Epidermal melanocyte (primary cell): ENCODE measurements around the gene BCL11B.

ENCODE experiments used
- DNase-seq: peaks from one replicate; pipeline ENCODE4 v3.0.0; 2011; ENCODE audit warnings: low spot score; ENCODE audit not compliant: insufficient read length

The BCL11B gene

DNA sequence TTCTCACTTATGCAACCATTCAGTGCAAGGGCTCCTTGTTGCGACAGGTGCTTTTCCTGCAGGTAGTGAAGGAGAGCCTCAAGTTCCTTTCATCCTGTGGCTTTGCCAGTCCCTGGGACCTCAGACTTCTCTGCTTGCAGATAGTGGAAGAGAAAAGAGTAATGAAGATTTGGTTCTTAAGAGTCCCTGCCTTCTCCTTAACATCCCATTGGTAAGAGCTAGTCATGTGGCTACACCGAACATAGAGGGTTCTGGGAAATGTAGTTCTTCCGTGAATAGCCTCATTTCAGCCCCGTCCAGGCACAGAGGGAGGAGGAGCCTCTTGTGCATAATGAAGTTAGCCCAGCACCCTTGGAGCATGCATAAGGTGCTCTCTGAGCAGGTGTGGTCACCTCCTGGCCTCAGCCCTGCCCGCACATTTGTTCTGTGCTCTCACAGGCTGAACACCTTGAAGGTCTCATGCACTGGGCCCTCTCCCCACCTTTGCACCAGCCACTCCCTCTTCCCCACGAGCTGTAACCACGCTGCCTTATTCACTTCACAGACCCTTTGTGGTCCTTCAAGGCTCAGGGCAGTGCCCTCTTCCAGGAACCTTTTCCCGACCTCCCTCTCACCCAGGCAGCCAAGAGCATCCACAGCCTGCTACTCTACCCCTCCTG, 134.0 kb downstream of the BCL11B start:
- DNase-seq, result no peak

DNA sequence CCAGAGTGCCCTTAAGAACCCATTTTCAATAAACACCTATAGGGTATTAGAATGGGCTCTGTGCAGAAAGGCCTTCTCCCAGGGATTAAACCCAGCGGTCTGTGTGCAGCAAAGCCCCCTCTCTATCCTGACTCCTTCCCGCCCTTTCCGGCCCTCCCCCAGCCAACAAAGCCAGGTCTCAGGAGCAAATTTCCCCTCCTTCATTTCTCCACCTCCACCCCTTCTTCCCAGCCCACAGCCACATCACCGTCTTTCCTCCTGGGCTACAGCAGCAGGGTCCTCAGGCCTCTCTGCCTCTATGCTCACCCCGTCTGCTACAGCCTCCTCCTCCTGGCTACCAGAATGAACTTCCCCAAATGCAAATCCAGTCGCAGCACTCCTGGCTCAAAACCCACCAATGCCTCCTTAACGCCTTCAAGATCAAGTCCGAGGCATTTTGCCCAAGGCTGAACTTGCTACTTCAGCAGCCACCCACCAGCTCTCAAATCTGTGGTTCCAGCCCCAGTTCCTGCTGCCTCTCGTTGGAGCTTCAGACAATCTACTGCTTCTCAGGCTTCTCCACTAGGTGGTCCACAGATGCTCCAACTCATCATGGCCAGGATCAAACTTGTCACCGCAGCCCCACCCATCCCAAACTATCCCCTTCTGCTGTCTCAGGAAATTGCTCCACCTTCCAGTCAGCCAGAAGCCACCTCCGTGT, 134.8 kb downstream of the BCL11B start:
- DNase-seq, result no peak

DNA sequence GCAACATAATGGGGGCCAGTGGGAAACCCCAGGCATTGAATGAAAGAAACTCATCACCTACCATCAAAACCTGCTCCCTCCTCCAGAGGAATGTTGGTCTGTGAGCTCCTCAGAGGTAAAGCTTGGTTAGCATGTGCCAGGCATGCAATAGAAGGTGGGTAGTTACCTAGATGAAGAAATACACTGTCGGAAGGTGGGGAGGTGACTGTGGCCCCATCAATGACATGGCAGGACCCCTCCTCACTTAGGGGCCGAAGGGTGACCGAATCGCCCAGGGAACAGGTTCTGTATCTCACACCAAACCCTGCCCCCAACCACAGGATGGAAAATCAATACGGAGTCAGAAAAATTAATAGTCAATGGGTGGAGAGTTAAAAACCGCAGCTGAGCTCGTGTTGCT, 135.6 kb downstream of the BCL11B start:
- no peak for DNase-seq

DNA sequence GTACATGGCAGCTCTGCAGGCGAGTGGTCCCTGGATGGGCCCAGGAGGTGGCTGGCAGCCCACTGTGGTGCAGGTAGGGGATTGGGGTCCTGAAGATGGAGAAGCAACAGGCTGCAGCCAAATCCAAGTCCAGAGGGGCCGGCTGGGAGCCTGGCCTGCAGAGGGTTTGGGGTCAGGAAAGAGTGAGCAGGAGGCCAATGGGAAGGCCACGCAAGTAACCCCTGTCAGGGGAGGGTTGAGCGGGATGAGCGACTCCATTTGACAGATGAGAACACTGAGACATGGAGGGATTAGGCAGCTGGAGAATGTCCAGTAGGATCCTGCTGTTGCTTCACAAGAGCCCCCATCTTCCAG, 136.0 kb downstream of the BCL11B start:
- no peak for DNase-seq

- no peak for DNase-seq
Observed at GRCh38 chr14:99134516-99135046, 137.4 kb downstream of the BCL11B start.

DNA sequence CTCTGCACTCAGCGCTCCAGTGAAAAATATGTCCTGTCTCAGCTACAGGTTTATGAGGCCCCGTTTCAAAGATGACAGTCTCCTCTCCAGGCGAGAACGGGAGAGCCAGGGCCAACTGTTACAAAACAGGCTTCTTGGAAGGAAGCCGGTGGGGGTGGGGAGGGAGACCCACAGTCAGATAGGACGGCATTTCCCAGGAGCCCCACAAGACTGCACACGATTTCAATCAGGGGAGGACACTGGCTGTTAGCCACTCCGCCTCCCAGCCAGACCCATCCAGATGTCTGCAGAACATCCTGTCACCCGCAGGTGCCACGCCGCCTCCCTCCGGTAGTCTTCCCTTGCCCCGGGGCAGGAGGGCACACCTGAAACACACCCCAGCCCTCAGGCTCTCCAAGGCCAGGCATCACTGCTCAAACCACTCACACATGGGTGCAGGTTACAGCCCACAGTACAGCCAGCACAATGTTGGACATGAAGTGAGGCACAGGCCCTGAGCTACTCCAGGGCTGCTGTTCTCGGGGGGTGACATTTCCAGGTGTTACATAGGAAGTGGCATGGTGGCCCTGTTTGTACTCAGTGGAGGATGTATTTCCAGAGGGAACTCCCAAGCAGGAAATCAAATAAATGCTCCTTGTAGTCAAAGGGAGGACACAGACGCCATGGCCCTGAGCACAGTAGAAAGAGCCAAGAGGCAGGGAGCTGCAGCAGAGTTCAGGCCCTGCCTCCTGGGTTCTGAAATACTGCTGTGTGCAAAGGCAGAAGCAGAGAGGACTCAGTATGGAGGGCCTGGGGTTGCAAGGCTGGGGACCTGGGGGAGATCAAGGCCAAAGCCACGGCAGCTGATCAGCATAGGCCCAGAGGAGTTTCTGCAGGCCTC, 138.1 kb downstream of the BCL11B start:
- no peak for DNase-seq

DNA sequence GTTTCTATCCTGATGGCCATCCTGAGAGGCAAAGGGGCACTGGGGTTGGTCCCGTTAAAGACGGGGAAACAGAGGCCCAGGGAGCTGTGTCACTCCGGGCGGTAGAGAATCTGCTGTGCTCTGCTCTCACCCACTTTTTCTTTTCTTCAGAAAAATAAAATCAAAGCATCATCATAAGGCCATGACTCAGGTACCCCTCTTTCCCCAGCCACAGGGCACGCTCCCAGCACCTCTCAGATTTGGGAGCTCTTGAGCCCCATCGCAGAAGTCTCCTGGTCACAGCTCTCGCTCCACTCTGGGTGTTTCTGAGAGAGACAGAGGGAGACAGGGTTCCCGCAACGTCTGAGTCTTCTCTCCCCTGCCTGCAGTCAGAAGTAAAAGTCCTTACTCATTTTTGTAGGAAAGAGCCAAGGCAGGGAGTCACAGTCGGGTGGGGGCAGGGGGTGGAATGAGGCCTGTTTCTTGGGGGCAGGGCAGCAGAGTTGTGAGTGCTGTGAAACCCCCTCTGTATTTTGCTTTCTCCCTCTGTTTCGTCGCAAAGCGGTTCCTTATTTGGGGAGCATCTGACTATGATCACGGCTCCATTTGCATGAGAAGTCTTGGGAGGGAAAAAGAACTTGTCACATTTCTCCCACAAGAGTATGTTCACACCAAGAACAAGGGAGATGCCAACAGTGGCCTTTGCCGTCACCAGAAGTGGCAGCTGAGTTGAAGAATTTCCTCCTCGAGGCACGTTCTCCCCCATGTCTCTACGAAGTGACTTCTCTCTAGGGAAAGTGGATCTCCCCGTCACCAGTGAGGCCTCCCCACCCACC, 139.0 kb downstream of the BCL11B start:
- no peak for DNase-seq

DNA sequence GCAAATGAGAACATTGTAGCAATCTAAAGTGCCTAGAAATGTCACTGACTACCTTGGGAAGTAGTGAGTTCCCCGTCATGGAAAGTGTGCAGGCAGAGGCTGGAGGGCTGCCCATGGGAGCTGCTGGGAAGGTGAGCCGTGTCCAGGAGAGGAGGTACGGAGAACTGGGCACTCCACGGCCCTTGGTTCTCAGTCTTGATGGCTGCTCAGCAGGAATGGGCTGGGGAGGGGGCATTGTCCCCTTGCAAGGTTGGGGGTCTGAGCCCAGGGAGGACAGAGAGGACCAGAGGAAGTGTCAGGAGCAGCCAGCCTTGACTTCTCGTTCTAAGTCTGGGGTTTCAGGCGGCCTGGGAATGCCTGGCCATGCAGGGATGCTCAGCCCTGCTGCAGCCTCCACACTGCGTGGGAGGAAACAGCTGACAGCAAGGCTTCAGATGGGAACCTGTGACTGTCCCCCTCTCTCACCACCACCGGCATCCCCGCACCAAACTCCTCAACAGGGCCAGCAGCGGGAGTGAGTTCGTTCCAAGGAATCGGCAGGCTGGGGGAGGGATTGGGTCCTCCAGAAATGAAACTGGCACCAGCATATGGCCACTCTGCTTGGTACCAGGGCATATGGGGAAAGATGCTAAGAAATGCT, 140.2 kb downstream of the BCL11B start:
- no peak for DNase-seq

DNA sequence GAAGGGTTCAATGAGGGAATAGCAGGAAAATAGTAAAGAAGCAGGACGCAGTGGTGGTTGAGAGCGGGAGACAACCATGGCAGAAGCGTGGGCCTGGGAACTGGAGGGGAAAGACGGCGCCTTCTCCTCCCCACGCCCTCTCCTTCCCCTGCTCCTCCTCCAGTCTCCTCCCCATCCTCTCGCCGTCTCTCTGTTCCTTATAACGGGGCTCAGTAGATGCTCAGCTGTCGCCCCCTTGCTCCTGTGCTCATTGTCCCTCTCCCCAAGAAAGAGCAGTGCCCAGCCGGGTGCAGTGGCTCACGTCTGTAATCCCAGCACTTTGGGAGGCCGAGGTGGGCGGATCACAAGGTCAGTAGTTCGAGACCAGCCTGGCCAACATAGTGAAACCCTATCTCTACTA, 142.0 kb downstream of the BCL11B start:
- no peak for DNase-seq

GRCh38 chr14:99129211-99129696, 142.7 kb downstream of the BCL11B start:
- no peak for DNase-seq

GRCh38 chr14:99128185-99128584, 143.8 kb downstream of the BCL11B start:
- no peak for DNase-seq

GRCh38 chr14:99127651-99128167, 144.3 kb downstream of the BCL11B start:
- DNase-seq, result no peak

- DNase-seq, result no peak
Observed at GRCh38 chr14:99125616-99126431, 146.2 kb downstream of the BCL11B start.

- no peak for DNase-seq
Observed at GRCh38 chr14:99125113-99125512, 146.9 kb downstream of the BCL11B start.

DNA sequence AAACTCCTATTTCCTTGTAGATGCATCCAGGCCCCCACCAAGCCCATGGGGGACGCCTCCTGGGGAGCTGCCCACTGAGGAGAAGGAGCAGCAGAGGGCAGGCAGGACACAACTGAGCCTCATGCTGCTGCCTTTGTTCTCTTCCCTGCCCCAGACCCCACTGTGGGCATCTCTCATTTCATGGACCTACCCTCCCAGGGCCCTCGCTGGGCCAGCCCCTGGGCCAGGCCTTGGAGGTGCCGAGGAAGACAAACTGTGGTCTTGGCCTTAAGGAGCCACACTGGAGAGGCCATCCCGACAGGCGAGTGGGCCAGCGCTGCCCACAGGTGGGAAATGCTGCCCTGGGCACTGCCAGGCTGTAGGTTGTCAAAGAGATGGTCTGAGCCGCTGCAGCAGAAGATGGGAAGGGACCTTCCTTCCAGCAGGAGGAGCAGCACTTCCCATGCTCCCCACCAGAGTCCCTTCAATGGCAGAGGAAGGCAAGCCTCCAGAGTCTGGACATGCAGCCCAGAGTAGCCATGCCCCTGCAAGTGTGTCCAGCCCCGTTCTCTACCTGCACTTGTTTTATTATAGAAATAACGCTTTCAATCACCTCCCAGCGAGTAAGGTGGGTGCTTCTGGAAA, 147.4 kb downstream of the BCL11B start:
- DNase-seq, result no peak

- no peak for DNase-seq
Observed at GRCh38 chr14:99123208-99123870, 148.7 kb downstream of the BCL11B start.

DNA sequence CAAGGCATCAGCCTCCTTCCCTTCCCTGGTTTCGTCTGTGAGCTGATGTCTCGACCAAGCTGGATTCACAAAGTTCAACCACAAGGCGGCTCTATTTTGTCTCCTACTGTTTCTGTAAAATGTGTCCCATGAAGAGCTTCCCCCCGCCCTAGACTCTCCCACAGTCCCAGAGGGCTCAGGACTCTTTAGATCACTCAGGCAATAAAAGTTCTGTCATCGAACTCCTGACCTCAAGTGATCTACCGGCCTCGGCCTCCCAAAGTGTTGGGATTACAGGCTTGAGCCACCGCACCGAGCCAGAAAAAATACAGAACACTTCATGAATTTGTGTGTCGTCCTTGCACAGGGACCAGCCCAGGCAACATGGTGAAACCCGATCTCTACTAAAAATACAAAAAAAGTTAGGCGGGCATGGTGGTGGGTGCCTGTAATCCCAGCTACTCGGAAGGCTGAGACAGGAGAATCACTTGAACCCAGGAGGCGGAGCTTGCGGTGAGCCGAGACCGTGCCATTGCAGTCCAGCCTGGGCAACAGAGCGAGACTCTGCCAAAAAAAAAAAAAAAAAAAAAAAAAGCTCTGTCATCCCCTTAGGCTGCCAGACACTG, 149.4 kb downstream of the BCL11B start:
- DNase-seq, result no peak

DNA sequence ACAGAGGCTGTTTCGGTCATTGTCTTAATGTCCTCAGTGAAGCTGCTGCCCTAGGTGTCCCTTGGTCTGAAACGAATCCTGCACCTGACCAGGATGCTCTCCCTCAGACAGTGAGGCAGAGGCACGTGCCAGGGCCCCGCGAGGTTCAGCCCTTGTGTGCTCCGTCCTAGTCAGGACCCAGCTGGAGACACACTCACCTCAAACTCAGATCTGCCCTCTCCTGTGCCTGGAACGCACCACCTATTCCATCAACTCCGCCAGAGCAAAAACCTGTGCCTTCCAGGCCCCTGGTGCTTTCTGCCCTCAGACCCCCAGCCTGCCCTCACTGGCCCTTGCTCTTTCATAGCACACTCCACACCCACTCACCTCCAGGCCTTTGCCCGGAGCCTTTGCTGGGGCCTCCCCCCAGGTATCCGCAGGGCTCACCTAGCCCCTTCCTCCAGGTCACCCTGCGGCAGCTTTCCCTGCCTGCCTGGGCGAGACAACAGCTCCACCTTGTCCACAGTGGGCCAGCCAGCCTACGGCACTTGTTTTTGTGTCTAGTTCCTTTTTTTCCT, 150.6 kb downstream of the BCL11B start:
- no peak for DNase-seq
